Occipital lobe (tissue), 2 donors: ENCODE data around the gene EFCAB9. TPM values are rescaled to one million over a fixed set of nuclear protein-coding genes. Genes with fewer than 3 reads are reported as not detected.
A peak's percentile ranks its signal among the peaks of the same experiment; 100 is the strongest.

ENCODE experiments used
- DNase-seq: peaks from one replicate; lab custom pipeline; 2025; lab: John Stamatoyannopoulos, UW
- total RNA-seq: library from RNA; depleted of rRNA; stranded (reverse); fragments of >200 nt; gene quantifications from one replicate; pipeline ENCODE4 v1.2.3, GENCODE V29; 2014

EFCAB9 gene
- total RNA-seq, 1 donor from 2014 or later: not detected

DNA sequence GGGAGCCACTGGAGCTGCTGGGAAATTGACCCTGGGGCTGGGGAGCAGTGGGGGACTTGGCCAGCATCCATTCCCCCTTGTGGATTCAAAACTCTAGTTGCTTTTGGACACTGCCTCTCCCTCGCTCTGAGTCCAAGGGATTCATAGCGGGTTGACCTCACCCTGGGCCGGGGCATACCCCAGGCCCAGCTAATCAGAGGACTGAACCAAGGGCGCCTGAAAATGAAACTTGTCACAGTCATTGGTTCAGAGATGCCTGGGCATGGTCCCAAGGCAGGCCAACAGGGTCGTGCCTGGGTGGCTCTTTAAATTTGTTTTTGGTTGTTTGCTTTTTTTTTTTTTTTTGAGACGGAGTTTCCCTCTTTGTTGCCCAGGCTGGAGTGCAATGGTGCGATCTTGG, 28.5 kb upstream of the EFCAB9 start:
- no peak for DNase-seq

- no peak for DNase-seq
Measured at GRCh38 chr5:172166030-172166826, 27.7 kb upstream of the EFCAB9 start.

GRCh38 chr5:172167895-172168294, 26.1 kb upstream of the EFCAB9 start:
- DNase-seq: no peak

DNA sequence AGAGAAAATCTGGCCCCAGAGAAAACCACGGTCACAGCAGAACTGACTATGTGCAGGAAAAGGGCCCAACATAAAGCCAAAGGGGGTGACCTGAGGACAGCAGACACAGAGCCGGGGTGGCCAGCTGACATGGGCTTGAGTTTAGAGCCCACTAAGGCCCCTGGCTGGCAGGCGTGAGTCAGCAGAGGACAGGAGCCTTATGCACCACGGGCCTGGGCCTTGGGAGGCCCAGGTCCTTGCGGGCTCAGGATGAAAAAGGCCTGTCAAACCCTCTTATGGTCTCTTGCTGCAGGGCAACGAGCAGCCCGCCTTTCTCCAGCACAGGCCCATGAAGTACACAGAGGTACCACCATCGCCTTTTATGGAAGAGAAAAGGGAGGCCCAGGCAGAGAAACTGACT, 25.7 kb upstream of the EFCAB9 start:
- no peak for DNase-seq

- DNase-seq: no peak
Measured at GRCh38 chr5:172169216-172169615, 24.8 kb upstream of the EFCAB9 start.

DNA sequence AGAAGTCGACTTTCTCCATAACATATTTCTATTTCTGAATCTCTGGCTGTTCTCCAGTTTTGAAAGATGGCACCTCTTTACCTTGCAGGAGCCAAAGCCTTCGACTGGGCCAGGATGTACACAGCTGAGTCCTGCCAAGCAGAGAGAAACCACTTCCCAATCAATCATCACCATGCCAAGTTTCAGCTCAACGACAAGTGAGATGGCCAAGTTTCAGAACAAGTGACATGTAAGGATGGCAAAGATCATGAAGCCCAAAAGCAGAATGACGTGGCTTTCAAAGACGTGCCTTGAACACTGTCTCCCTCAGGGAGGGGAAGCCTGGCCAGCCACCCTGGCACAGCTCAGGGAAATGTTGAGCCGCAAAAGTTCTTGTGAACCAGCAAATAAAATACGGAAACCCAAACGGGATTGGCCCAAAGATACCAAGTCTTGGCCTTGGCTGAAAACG, 23.7 kb upstream of the EFCAB9 start:
- no peak for DNase-seq

DNA sequence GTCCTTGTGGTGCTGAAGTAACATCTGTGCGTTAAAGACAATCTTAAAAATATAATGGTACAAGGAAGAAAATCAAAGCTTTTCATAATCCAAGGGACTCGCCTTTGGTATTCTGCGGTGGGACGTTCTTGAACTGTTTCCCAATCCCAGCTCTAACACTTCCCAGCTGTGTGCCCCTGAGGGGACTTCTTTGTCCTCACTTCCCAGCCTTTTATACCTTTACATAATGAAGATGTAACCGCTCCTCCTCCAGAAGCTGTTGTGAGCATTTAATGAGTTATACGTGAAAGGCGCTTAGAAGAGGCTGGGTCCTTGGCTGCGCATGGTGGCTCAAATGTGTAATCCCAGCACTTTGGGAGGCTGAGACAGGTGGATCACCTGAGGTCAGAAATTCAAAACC, 22.9 kb upstream of the EFCAB9 start:
- DNase-seq: no peak

- DNase-seq: no peak
Measured at GRCh38 chr5:172172912-172173563, 20.9 kb upstream of the EFCAB9 start.

- no peak for DNase-seq
Measured at GRCh38 chr5:172173564-172174153, 20.3 kb upstream of the EFCAB9 start.

- no peak for DNase-seq
Measured at GRCh38 chr5:172175263-172175719, 18.7 kb upstream of the EFCAB9 start.

DNA sequence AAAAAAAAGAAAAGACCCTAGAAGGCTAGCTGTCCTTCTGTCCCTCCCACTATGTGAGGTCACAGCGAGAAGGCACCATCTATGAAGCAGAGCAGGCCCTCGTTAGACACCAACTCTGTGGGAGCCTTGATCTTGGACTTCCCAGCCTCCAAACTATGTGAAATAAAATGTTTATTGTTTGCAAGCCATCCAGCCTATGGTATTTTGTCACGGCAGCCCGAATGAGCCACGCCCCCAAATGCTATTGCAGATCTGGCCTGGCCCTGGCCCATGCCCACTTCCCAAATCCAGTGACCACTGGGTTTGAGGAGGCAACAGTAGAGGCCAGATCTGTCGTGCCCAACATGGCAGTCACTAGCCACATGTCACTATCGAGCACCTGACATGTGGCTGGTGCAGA, 16.8 kb upstream of the EFCAB9 start:
- no peak for DNase-seq

- DNase-seq: no peak
Measured at GRCh38 chr5:172178301-172178987, 15.5 kb upstream of the EFCAB9 start.

- no peak for DNase-seq
Measured at GRCh38 chr5:172178991-172179989, 14.7 kb upstream of the EFCAB9 start.

GRCh38 chr5:172180936-172181335, 13.0 kb upstream of the EFCAB9 start:
- DNase-seq: no peak

- no peak for DNase-seq
Measured at GRCh38 chr5:172182291-172182690, 11.7 kb upstream of the EFCAB9 start.

DNA sequence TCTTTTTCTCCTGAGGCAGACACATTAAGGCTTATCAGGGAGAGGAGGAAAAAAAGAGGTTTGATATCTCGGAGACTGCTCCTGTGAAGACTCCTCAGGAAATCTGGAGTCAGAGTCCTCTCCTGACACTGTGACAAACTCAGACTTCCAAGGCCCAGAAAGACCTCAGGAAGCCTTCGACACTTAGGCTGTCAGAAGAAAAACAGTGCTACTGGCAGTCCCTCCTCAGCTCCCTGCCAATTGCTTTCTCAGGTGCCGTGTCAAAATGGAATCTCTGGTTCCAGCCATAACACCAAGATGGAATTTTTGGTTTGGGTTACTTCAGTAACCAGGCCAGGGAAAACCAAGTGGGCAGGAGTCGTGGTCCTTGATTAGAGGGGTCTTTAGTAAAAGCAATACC, 10.1 kb upstream of the EFCAB9 start:
- DNase-seq: no peak

GRCh38 chr5:172185096-172185461, 8.9 kb upstream of the EFCAB9 start:
- DNase-seq: no peak

DNA sequence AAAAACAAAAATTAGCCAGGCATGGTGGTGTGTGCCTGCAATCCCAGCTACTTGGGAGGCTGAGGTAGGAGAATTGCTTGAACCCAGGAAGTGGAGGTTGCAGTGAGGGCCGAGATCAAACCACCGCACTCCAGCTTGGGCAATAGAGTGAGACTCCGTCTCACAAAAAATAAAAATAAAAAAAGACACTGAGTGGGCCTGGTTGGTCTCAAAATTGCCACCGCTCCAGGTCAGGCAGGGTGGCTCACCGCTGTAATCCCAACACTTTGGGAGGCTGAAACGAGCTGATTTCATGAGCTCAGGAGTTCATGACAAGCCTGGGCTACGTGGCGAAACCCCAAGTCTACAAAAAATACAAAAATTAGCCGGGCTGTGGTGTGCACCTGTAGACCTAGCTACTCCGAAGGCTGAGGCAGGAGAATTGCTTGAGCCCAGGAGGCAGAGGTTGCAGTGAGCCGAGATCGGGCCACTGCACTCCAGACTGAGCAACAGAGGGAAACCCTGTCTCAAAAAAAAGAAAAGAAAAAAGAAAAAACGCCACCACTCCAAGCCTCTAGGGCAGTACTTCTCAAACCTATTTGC, 7.8 kb upstream of the EFCAB9 start:
- DNase-seq: no peak

DNA sequence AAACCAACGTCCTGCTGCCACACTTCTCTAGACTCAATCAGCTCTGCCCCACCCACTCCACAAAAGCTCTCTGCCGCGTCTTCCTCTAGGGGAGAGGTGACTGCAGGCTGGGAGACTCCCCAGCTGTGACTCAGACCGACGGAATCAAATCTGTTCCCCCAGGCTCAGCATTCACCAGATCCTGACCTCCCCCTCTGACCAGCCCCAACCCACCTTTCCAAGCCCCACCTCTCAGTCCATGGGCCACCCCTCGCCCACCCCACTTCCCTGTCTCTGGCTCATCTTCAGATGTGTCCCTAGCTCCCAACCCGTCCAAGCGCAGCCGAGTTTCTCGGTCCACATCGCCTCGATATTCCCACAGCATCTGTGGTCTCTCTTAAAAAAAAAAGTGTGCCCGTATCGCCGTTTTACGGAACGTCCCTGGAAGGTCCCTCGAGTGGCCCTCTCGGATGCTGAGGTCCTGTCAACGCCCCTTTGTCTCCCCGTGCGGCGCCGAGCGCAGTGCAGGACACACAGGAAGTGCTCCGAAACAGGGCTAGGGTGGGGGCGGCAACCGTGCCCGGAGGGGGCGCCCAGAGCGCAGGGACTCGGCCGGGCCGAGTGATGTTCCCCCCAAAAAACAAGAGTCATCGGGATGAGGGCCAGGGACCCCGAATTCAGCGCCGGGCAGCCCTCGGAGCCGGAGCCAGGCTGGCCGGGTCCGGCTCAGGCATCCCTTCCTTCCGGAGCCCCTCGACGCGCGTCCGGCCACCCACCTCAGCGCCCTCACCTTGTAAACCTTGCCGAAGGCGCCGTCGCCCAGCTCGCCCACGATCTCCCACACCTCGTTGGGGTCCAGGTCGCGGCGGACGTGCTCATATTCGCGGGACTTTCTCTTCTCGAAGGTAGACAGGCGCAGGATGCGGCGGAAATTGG, 6.6 kb upstream of the EFCAB9 start:
- peak; percentile 23 for DNase-seq
